A549 (cell line): ENCODE data around the gene EPB41L5. TPM values are rescaled to one million over a fixed set of nuclear protein-coding genes. Genes with fewer than 3 reads are reported as not detected.
"Not testable (repeated sequence)": the region's sequence is repeated elsewhere in the genome, so short reads cannot be mapped to it uniquely, and the experiment has no call there.

Experiments used
- ATAC-seq, 2 experiments: fragments of 200-7000 bp in 1 of 2; fragments of >200 bp in 1 of 2; cut with Nextera tagmentation in 1 of 2; cut with Tn5 transposase in 1 of 2; 3 replicates each; pipeline versions ENCODE4 v1.8.0 to v1.9.1; 2018 to 2020; ENCODE audit warnings: mild to moderate bottlenecking in 1 of 2, moderate library complexity in 1 of 2
- CTCF ChIA-PET: fragments of 300-600 bp; sonication (Branson Sonifier 250); formaldehyde crosslinking; extraction: SDS; loops from one replicate; lab custom pipeline; 2021; ENCODE audit warnings: antibody characterized with exemption, inconsistent platforms; lab: Yijun Ruan, JAX
- POLR2A ChIA-PET: fragments of 350-600 bp; formaldehyde crosslinking; extraction: SDS; loops from one replicate; lab custom pipeline; 2021; ENCODE audit warnings: antibody characterized with exemption, inconsistent platforms; lab: Yijun Ruan, JAX
- DNase-seq, 2 experiments: peaks; one replicate each; pipeline versions ENCODE4 v3.0.0 to v3.0.0-alpha.2; 2011 to 2016; ENCODE audit warnings: low read depth in 1 of 2, low spot score in 1 of 2
- FAIRE-seq: peaks from 2 replicates; lab custom pipeline; 2011; peaks lifted over from hg19 to GRCh38; lab: Jason Lieb, UNC
- H3K27ac ChIP-seq, 2 experiments: fragments of >200 bp; sonication (Bioruptor Twin); formaldehyde crosslinking; 3 replicates each; pipeline ENCODE4 v1.5.1; 2016 to 2017
- H3K4me1 ChIP-seq: fragments of >200 bp; sonication (Bioruptor Twin); formaldehyde crosslinking; 3 replicates; pipeline ENCODE4 v1.6.1; 2016
- H3K4me2 ChIP-seq: fragments of >200 bp; sonication (Bioruptor Twin); formaldehyde crosslinking; 3 replicates; pipeline ENCODE4 v1.6.1; 2016
- H3K4me3 ChIP-seq: fragments of >200 bp; sonication (Bioruptor Twin); formaldehyde crosslinking; 3 replicates; pipeline ENCODE4 v1.5.1; 2016
- H3K9me3 ChIP-seq: fragments of >200 bp; sonication (Bioruptor Twin); formaldehyde crosslinking; 3 replicates; pipeline ENCODE4 v1.6.1; 2016
- CBX2 ChIP-seq: fragments of 200-600 bp; sonication (generic); IDR thresholded peaks from 2 replicates; pipeline ENCODE4 v1.6.1; 2016; ENCODE audit warnings: low read depth, mild to moderate bottlenecking, borderline replicate concordance
- EHF ChIP-seq: fragments of 250-450 bp; sonication (Bioruptor Pico); IDR thresholded peaks from 2 replicates; pipeline ENCODE4 v1.5.0; 2020; ENCODE audit warnings: mild to moderate bottlenecking
- HEYL ChIP-seq: fragments of 250-450 bp; sonication (Bioruptor Pico); IDR thresholded peaks from 2 replicates; pipeline ENCODE4 v1.8.0; 2021; ENCODE audit warnings: mild to moderate bottlenecking, moderate library complexity
- MAFK ChIP-seq: fragments of 450-650 bp; IDR thresholded peaks from 2 replicates; pipeline ENCODE4 v1.6.1; 2014; ENCODE audit not compliant: partially characterized antibody
- NFE2L2 ChIP-seq: fragments of 150-350 bp; conservative IDR thresholded peaks from 2 replicates; pipeline ENCODE4 v1.6.1; 2014; ENCODE audit warnings: low read length
- ZC3H11A ChIP-seq: fragments of 450-650 bp; IDR thresholded peaks from 2 replicates; pipeline ENCODE4 v1.6.1; 2014; ENCODE audit warnings: antibody characterized with exemption, mild to moderate bottlenecking
- WGBS: methylation state at CpG from one replicate; pipeline ENCODE4 v1.1.6; 2017; ENCODE audit errors: missing lambda C conversion rate; 5-methylcytosine and 5-hydroxymethylcytosine counted together
- polyA plus RNA-seq, 4 experiments: library from polyadenylated mRNA; depleted of rRNA in 3 of 4; stranded (reverse); fragments of >200 nt; fragmentation: RNase III in 1 of 4; extraction: RNeasy Plus Mini Kit Qiagen cat#74134 plus additional on column Dnase treatment in 1 of 4; gene quantifications; 2 replicates in 3 of 4; 3 replicates in 1 of 4; pipeline ENCODE4 v1.2.3, GENCODE V29; 2011 to 2017
- TF ChIP-seq, protein P1 (sequence below): fragments of 200-600 bp; sonication (generic); IDR thresholded peaks from 2 replicates; pipeline ENCODE4 v1.6.1; 2016; ENCODE audit warnings: antibody characterized with exemption, mild to moderate bottlenecking, moderate library complexity
- TF ChIP-seq, protein P2 (sequence below): fragments of >200 bp; sonication (Bioruptor Twin); formaldehyde crosslinking; IDR thresholded peaks from 3 replicates; pipeline ENCODE4 v1.5.1; 2016
- TF ChIP-seq, protein P3 (sequence below): fragments of 250-450 bp; sonication (Bioruptor Pico); IDR thresholded peaks from 2 replicates; pipeline ENCODE4 v1.5.0; 2020; ENCODE audit warnings: low read depth, mild to moderate bottlenecking, moderate library complexity
- TF ChIP-seq, protein P4 (sequence below): fragments of >200 bp; sonication (Bioruptor Twin); formaldehyde crosslinking; IDR thresholded peaks from 3 replicates; pipeline ENCODE4 v1.6.1; 2016

Gene EPB41L5
- polyA plus RNA-seq, 2 of the 4 experiments (the other 2 are of a cell fraction) = 5.8 to 33.0 TPM

DNA sequence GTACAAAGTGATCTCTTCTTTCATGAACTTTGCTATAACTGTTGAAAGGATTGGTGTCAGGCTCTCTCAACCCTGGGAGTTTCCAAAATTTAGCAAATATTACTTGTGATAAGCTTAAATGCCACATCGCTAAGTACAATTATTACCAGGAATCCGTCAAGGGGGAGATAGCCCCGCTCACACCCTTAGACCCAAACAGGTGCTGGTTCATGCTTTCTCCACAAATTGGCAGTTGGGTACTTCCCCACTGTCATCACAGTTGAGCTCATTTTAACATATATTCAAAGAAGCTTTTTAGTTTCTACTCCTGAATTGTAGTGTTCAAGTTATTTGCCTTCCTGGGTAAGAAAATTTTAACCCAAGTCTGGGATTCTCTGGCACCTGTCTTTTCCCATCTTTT, 29.8 kb upstream of the EPB41L5 start (continued):
- TF ChIP-seq, protein P1, sequence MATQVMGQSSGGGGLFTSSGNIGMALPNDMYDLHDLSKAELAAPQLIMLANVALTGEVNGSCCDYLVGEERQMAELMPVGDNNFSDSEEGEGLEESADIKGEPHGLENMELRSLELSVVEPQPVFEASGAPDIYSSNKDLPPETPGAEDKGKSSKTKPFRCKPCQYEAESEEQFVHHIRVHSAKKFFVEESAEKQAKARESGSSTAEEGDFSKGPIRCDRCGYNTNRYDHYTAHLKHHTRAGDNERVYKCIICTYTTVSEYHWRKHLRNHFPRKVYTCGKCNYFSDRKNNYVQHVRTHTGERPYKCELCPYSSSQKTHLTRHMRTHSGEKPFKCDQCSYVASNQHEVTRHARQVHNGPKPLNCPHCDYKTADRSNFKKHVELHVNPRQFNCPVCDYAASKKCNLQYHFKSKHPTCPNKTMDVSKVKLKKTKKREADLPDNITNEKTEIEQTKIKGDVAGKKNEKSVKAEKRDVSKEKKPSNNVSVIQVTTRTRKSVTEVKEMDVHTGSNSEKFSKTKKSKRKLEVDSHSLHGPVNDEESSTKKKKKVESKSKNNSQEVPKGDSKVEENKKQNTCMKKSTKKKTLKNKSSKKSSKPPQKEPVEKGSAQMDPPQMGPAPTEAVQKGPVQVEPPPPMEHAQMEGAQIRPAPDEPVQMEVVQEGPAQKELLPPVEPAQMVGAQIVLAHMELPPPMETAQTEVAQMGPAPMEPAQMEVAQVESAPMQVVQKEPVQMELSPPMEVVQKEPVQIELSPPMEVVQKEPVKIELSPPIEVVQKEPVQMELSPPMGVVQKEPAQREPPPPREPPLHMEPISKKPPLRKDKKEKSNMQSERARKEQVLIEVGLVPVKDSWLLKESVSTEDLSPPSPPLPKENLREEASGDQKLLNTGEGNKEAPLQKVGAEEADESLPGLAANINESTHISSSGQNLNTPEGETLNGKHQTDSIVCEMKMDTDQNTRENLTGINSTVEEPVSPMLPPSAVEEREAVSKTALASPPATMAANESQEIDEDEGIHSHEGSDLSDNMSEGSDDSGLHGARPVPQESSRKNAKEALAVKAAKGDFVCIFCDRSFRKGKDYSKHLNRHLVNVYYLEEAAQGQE = no peak
- TF ChIP-seq HEYL (no peak), EHF (CRISPR knock-in tag) (no peak)

DNA sequence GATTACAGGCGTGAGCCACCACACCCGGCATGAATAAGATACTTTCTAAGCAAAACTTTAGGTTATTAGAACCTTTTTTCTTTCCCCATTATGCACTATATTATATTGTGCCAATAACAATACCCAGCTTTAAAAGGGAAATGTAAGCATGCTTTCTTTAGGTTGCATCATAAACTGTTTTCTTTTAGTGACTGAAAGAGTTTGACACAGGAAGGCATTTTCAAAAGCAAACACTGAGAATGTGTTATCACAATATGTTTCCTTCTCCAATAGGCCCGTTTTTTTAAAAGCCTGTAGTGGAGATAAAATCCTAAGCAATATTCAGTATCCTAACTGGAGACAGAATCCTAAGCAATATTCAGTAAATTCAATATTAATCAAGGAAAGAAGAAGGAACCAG, 16.7 kb upstream of the EPB41L5 start:
- ATAC-seq (no peak), FAIRE-seq (no peak), DNase-seq (no peak)
- peaks cover 7% of the 10 kb centered on the region; the same call in 1 of the 3 replicates for H3K4me1 ChIP-seq
- TF ChIP-seq, protein P2, sequence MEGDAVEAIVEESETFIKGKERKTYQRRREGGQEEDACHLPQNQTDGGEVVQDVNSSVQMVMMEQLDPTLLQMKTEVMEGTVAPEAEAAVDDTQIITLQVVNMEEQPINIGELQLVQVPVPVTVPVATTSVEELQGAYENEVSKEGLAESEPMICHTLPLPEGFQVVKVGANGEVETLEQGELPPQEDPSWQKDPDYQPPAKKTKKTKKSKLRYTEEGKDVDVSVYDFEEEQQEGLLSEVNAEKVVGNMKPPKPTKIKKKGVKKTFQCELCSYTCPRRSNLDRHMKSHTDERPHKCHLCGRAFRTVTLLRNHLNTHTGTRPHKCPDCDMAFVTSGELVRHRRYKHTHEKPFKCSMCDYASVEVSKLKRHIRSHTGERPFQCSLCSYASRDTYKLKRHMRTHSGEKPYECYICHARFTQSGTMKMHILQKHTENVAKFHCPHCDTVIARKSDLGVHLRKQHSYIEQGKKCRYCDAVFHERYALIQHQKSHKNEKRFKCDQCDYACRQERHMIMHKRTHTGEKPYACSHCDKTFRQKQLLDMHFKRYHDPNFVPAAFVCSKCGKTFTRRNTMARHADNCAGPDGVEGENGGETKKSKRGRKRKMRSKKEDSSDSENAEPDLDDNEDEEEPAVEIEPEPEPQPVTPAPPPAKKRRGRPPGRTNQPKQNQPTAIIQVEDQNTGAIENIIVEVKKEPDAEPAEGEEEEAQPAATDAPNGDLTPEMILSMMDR = no peak
- no peak for TF ChIP-seq MAFK
- TF ChIP-seq, protein P3, sequence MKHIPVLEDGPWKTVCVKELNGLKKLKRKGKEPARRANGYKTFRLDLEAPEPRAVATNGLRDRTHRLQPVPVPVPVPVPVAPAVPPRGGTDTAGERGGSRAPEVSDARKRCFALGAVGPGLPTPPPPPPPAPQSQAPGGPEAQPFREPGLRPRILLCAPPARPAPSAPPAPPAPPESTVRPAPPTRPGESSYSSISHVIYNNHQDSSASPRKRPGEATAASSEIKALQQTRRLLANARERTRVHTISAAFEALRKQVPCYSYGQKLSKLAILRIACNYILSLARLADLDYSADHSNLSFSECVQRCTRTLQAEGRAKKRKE (CRISPR knock-in tag) = no peak
- no peak for TF ChIP-seq NFE2L2
- no peak for TF ChIP-seq CBX2
- TF ChIP-seq, protein P4, sequence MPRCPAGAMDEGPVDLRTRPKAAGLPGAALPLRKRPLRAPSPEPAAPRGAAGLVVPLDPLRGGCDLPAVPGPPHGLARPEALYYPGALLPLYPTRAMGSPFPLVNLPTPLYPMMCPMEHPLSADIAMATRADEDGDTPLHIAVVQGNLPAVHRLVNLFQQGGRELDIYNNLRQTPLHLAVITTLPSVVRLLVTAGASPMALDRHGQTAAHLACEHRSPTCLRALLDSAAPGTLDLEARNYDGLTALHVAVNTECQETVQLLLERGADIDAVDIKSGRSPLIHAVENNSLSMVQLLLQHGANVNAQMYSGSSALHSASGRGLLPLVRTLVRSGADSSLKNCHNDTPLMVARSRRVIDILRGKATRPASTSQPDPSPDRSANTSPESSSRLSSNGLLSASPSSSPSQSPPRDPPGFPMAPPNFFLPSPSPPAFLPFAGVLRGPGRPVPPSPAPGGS = no peak
- TF ChIP-seq EHF (CRISPR knock-in tag) = no peak
- no peak for TF ChIP-seq ZC3H11A
- H3K27ac ChIP-seq = peak overlapping the region; percentile 26 to 39; a peak in 4 of 6 replicates
- no peak overlapping the region; the same call in 2 of the 3 replicates for H3K4me2 ChIP-seq
- H3K9me3 ChIP-seq = no peaks in the 10 kb centered on the region
- CTCF ChIA-PET = no interaction called here
- POLR2A ChIA-PET = interaction anchor here (0.7 kb wide), 1 partner anchor 17 kb away, joined by 5 read pairs; the partner anchor contains the start of gene EPB41L5
- no peak overlapping the region for H3K4me3 ChIP-seq
- 67% methylated on average over 3 of the region's 3 CpGs for WGBS

DNA sequence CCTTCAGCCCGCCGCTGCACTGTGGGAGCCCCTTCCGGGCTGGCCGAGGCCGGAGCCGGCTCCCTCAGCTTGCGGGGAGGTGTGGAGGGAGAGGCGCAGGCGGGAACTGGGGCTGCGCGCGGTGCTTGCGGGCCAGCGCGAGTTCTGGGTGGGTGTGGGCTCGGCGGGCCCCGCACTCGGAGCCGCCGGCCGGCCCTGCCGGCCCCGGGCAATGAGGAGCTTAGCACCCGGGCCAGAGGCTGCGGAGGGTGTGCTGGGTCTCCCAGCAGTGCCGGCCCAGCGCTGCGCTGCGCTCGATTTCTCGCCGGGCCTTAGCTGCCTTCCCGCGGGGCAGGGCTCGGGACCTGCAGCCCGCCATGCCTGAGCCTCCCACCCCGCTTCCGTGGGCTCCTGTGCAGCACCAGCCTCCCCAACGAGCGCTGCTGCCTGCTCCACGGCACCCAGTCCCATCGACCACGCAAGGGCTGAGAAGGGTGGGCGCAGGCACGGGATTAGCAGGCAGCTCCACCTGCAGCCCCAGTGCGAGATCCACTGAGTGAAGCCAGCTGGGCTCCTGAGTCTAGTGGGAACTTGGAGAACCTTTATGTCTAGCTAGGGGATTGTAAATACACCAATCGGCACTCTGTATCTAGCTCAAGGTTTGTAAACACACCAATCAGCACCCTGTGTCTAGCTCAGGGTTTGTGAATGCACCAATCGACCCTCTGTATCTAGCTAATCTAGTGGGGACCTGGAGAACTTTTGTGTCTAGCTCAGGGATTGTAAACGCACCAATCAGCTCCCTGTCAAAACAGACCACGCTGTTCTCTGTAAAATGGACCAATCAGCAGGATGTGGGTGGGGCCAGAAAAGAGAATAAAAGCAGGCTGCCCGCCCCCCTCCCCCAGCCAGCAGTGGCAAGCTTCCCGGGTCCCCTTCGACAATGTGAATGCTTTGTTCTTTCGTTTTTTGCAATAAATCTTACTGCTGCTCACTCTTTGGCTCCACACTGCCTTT, 15.7 kb upstream of the EPB41L5 start:
- DNase-seq, FAIRE-seq, H3K4me2 ChIP-seq, POLR2A ChIA-PET, H3K27ac ChIP-seq, ATAC-seq, H3K9me3 ChIP-seq, H3K4me1 ChIP-seq, H3K4me3 ChIP-seq: not testable (repeated sequence)
- CTCF ChIA-PET = interaction anchor here (0.6 kb wide), 1 partner anchor 329 kb away, joined by 3 read pairs; no protein-coding TSS in a partner anchor
- 80% methylated on average over 35 of the region's 55 CpGs for WGBS
